A673 (cell line): ENCODE data around the gene CST1.

Experiments
- CTCF ChIP-seq: fragments of 300-800, 200-600 bp; sonication (generic); conservative IDR thresholded peaks from 2 replicates; pipeline ENCODE4 v1.5.1; 2017; ENCODE audit warnings: low read depth, mild to moderate bottlenecking, antibody characterized with exemption, low read length, moderate library complexity, mixed read lengths
- EZH2 ChIP-seq: fragments of 200-600 bp; sonication (generic); IDR thresholded peaks from 2 replicates; pipeline ENCODE4 v1.6.1; 2017; ENCODE audit warnings: borderline replicate concordance, low read depth, mild to moderate bottlenecking, mixed read lengths, antibody characterized with exemption, low read length; ENCODE audit not compliant: poor library complexity, severe bottlenecking

GRCh38 chr20:23725102-23725501 lies 25.6 kb downstream of the CST1 start:
- TF ChIP-seq CTCF (no peak), EZH2 (no peak)
